WTC11 (cell line): ENCODE results near the gene GRIA2. TPM values are rescaled to one million over a fixed set of nuclear protein-coding genes. Genes with fewer than 3 reads are reported as not detected.

Experiments
- E2F4 ChIP-seq: sonication (generic); formaldehyde crosslinking; IDR thresholded peaks from 2 replicates; pipeline ENCODE4 v1.8.1; 2022; ENCODE audit warnings: low read depth, mild to moderate bottlenecking, moderate library complexity, missing genetic modification reagents, borderline replicate concordance
- ELF4 ChIP-seq: sonication (generic); formaldehyde crosslinking; IDR thresholded peaks from 2 replicates; pipeline ENCODE4 v1.8.1; 2022; ENCODE audit warnings: low read depth, mild to moderate bottlenecking, moderate library complexity, missing genetic modification reagents
- ERG ChIP-seq: fragments of 250-450 bp; sonication (Bioruptor Pico); IDR thresholded peaks from 2 replicates; pipeline ENCODE4 v1.8.0; 2021; ENCODE audit warnings: mild to moderate bottlenecking
- FOXK1 ChIP-seq: sonication (generic); formaldehyde crosslinking; IDR thresholded peaks from 2 replicates; pipeline ENCODE4 v1.8.0; 2022; ENCODE audit warnings: mild to moderate bottlenecking, moderate library complexity, missing genetic modification reagents
- FOXP4 ChIP-seq: sonication (generic); formaldehyde crosslinking; IDR thresholded peaks from 2 replicates; pipeline ENCODE4 v1.8.0; 2022; ENCODE audit warnings: mild to moderate bottlenecking, missing genetic modification reagents
- GABPB1 ChIP-seq: sonication (generic); formaldehyde crosslinking; IDR thresholded peaks from 2 replicates; pipeline ENCODE4 v1.8.1; 2023; ENCODE audit warnings: mild to moderate bottlenecking, missing genetic modification reagents
- GTF2I ChIP-seq: fragments of 250-450 bp; sonication (Bioruptor Pico); conservative IDR thresholded peaks from 2 replicates; pipeline ENCODE4 v1.4.0; 2021; ENCODE audit warnings: mild to moderate bottlenecking
- HMGA2 ChIP-seq: fragments of 250-450 bp; sonication (Bioruptor Pico); IDR thresholded peaks from 2 replicates; pipeline ENCODE4 v1.4.0; 2021; ENCODE audit warnings: mild to moderate bottlenecking, moderate library complexity
- HMGXB4 ChIP-seq: sonication (generic); formaldehyde crosslinking; IDR thresholded peaks from 2 replicates; pipeline ENCODE4 v1.8.1; 2023; ENCODE audit warnings: mild to moderate bottlenecking, moderate library complexity, missing genetic modification reagents
- IRF2 ChIP-seq: sonication (generic); formaldehyde crosslinking; IDR thresholded peaks from 2 replicates; pipeline ENCODE4 v1.8.0; 2022; ENCODE audit warnings: low read depth, missing genetic modification reagents, borderline replicate concordance
- JAZF1 ChIP-seq: fragments of 250-450 bp; sonication (Bioruptor Pico); IDR thresholded peaks from 2 replicates; pipeline ENCODE4 v1.9.0; 2021; ENCODE audit warnings: moderate library complexity, mild to moderate bottlenecking, inconsistent platforms
- KAT7 ChIP-seq: sonication (generic); formaldehyde crosslinking; IDR thresholded peaks from 2 replicates; pipeline ENCODE4 v1.8.1; 2023; ENCODE audit warnings: missing genetic modification reagents, mild to moderate bottlenecking, borderline replicate concordance
- NFE2L1 ChIP-seq: sonication (generic); formaldehyde crosslinking; IDR thresholded peaks from 2 replicates; pipeline ENCODE4 v1.8.1; 2023; ENCODE audit warnings: missing genetic modification reagents
- NR2C2 ChIP-seq: sonication (generic); formaldehyde crosslinking; IDR thresholded peaks from 2 replicates; pipeline ENCODE4 v1.8.0; 2022; ENCODE audit warnings: mild to moderate bottlenecking, missing genetic modification reagents
- PRDM15 ChIP-seq: sonication (generic); formaldehyde crosslinking; IDR thresholded peaks from 2 replicates; pipeline ENCODE4 v1.8.0; 2022; ENCODE audit warnings: missing genetic modification reagents
- RELA ChIP-seq: sonication (generic); formaldehyde crosslinking; IDR thresholded peaks from 2 replicates; pipeline ENCODE4 v1.8.1; 2022; ENCODE audit warnings: missing genetic modification reagents, mild to moderate bottlenecking, borderline replicate concordance
- SOX15 ChIP-seq: fragments of 250-450 bp; sonication (Bioruptor Pico); IDR thresholded peaks from 2 replicates; pipeline ENCODE4 v1.9.0; 2021; ENCODE audit warnings: mild to moderate bottlenecking
- SP1 ChIP-seq: sonication (generic); formaldehyde crosslinking; conservative IDR thresholded peaks from 2 replicates; pipeline ENCODE4 v1.8.1; 2022; ENCODE audit warnings: missing genetic modification reagents
- ZBTB43 ChIP-seq: sonication (generic); formaldehyde crosslinking; IDR thresholded peaks from 2 replicates; pipeline ENCODE4 v1.8.1; 2023; ENCODE audit warnings: mild to moderate bottlenecking, missing genetic modification reagents
- ZNF281 ChIP-seq: sonication (generic); formaldehyde crosslinking; IDR thresholded peaks from 2 replicates; pipeline ENCODE4 v1.8.0; 2023; ENCODE audit warnings: mild to moderate bottlenecking, missing genetic modification reagents
- ZNF423 ChIP-seq: fragments of 250-450 bp; sonication (Bioruptor Pico); IDR thresholded peaks from 2 replicates; pipeline ENCODE4 v2.1.2; 2022; ENCODE audit warnings: mild to moderate bottlenecking, moderate library complexity
- ZNF512 ChIP-seq: sonication (generic); formaldehyde crosslinking; IDR thresholded peaks from 2 replicates; pipeline ENCODE4 v1.8.1; 2022; ENCODE audit warnings: missing genetic modification reagents, borderline replicate concordance
- total RNA-seq: library from RNA; stranded (reverse); gene quantifications from 3 replicates; pipeline ENCODE4 v1.2.3, GENCODE V29; 2021

GRIA2 gene
- total RNA-seq, 1 experiment from 2014 or later = not detected

GRCh38 chr4:157220371-157220881, at the start of gene GRIA2 (continued):
- peak; percentile 92 for TF ChIP-seq FOXK1 (CRISPR knock-in tag)
- TF ChIP-seq SP1 (CRISPR knock-in tag) = peak; percentile 56; the same call in 1 of the 2 replicates
- peak; percentile 90 for TF ChIP-seq NFE2L1 (CRISPR knock-in tag)
- TF ChIP-seq ZBTB43 (CRISPR knock-in tag) = peak; percentile 94
- peak; percentile 99 for TF ChIP-seq FOXP4 (CRISPR knock-in tag)
- TF ChIP-seq NR2C2 (CRISPR knock-in tag) = peak; percentile 58
- TF ChIP-seq HMGA2 (CRISPR knock-in tag) = no peak
- peak; percentile 44; the same call in 1 of the 2 replicates for TF ChIP-seq GABPB1 (CRISPR knock-in tag)
- peak; percentile 44; the same call in 1 of the 2 replicates for TF ChIP-seq IRF2 (CRISPR knock-in tag)
- TF ChIP-seq PRDM15 (CRISPR knock-in tag) = 0 out of 2 replicates have a peak, but pooled peaks have one; percentile 17
- TF ChIP-seq SOX15 (CRISPR knock-in tag) = no peak
- TF ChIP-seq JAZF1 (CRISPR knock-in tag) = no peak
- TF ChIP-seq GTF2I = no peak
- no peak for TF ChIP-seq ELF4
- peak; percentile 97 for TF ChIP-seq RELA (CRISPR knock-in tag)
- TF ChIP-seq E2F4 (CRISPR knock-in tag) = 0 out of 2 replicates have a peak, but pooled peaks have one; percentile 81
- TF ChIP-seq ZNF423 (CRISPR knock-in tag) = no peak
- 0 out of 2 replicates have a peak, but pooled peaks have one; percentile 48 for TF ChIP-seq HMGXB4 (CRISPR knock-in tag)
- peak; percentile 92 for TF ChIP-seq ZNF281 (CRISPR knock-in tag)
- TF ChIP-seq ZNF512 (CRISPR knock-in tag) = no peak
- TF ChIP-seq KAT7 = peak; percentile 95; the same call in 1 of the 2 replicates
- no peak for TF ChIP-seq ERG (CRISPR knock-in tag)
